GM19438 (cell line): ENCODE results near the gene EPN2.
"Not testable (repeated sequence)": the region's sequence is repeated elsewhere in the genome, so short reads cannot be mapped to it uniquely, and the experiment has no call there.

ENCODE experiments used
- ATAC-seq: cut with Tn5 transposase; IDR thresholded peaks from one replicate; pipeline ENCODE4 v1.9.1; 2021; ENCODE audit warnings: low read depth; ENCODE audit not compliant: unreplicated experiment

Gene EPN2

GRCh38 chr17:19264268-19264667, 27.1 kb downstream of the EPN2 start:
- no peak for ATAC-seq

DNA sequence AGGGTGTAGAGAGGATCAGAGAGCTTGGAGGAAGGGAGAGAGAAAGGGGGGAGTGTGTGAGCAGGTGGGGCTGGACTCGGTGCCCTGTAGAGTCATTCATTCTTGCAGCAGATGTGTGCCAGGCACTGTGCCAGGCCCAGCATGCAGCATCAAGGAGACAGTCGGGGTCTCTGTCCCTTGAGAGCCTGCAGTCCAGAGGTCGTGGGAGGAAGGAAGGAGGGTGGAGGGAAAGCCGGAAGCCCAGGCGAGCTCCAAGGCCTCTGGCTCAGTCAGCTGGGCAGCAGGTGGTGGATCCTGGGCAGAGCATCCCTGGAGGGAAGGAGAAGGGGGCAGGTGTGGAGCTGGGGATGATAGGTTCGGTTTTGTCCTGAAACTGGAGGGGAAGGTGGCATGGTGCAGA, 27.5 kb downstream of the EPN2 start:
- no peak for ATAC-seq

GRCh38 chr17:19265755-19266154, 28.6 kb downstream of the EPN2 start:
- ATAC-seq, result no peak

GRCh38 chr17:19268611-19269010, 31.4 kb downstream of the EPN2 start:
- no peak for ATAC-seq

- ATAC-seq, result no peak
Measured at GRCh38 chr17:19269106-19269505, 31.9 kb downstream of the EPN2 start.

- no peak for ATAC-seq
Measured at GRCh38 chr17:19269641-19270040, 32.5 kb downstream of the EPN2 start.

DNA sequence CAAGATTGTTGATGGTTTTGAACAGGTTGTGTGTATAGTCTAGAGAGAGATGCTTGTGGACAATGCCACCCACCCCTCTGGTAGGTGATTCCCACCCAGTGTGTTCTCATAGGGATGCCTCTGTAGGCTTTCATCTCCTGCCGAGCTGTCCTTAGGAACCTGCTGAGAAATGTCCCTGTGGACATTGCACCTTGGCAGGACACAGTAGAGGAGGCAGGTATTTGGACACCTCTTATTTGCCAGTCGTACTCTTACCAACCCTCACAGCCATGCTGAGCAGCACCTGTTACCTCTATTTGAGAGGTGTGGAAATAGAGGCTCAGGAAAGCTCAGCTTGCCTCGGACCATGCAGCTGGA, 33.2 kb downstream of the EPN2 start:
- ATAC-seq, result no peak

- ATAC-seq, result peak; percentile 72
Measured at GRCh38 chr17:19270704-19271611, 33.8 kb downstream of the EPN2 start.

GRCh38 chr17:19271780-19272357, 34.7 kb downstream of the EPN2 start:
- ATAC-seq, result no peak

DNA sequence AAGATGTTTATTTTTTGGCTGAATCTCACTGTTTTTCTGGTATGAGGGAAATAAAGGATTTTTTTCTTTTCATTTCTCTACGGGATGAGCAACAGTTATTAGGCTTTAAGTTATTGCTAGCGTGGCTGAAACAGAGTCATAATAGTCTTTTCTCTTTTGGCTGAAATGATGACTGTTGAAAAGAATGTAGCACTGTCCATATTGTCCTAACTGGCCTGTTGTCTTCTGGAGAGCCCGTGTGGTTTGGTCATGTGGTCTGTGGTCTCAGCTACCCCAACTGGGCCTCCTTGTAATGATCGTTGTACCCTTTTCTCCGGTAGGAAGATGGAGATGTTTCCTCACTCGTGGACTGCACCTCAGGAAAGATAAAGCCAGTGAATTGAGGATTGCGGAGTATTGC, 36.6 kb downstream of the EPN2 start:
- ATAC-seq, result no peak

DNA sequence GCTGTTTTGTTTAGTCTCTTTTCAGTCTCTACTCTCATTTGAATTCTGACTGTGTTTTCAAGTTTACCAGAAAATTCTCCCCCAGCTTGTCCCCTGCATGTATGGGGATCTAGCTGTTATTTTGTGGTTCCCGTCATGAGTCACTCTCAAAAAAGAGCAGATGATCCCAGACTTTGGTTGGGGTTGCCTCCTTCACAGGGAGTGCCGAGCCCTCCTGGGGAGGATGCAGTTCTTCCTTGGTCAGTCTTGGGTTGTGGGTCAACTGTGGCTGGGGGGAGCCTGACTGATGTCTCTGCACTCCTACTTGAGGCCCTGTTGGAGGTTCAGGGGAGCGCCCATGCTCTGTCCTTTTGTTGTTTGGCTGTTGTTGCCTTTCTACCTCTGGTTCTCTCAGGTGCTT, 37.7 kb downstream of the EPN2 start:
- ATAC-seq, result no peak

GRCh38 chr17:19275457-19276127, 38.4 kb downstream of the EPN2 start:
- no peak for ATAC-seq

- ATAC-seq, result not testable (repeated sequence)
Measured at GRCh38 chr17:19278284-19278683, 41.1 kb downstream of the EPN2 start.

DNA sequence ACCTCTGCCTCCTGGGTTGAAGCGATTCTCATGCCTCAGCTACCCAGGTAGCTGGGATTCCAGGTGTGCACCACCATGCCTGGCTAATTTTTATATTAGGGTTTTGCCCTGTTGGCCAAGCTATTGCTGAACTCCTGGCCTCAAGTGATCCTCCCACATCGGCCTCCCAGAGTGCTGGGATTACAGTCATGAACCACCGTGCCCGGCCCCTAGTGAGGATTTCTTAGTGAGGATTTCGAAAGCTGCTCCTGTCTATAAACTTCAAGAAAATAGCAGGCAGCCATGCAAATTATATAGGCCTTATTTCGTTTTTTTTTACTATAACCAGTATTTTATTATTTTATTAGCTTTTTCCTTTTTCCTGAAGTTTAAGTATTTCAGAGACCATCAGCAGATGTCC, 41.6 kb downstream of the EPN2 start:
- no peak for ATAC-seq

GRCh38 chr17:19281161-19281560, 44.0 kb downstream of the EPN2 start:
- ATAC-seq, result no peak

- ATAC-seq, result peak; percentile 56
Measured at GRCh38 chr17:19284005-19284959, 47.1 kb downstream of the EPN2 start.

GRCh38 chr17:19285213-19285900, 48.2 kb downstream of the EPN2 start:
- no peak for ATAC-seq

DNA sequence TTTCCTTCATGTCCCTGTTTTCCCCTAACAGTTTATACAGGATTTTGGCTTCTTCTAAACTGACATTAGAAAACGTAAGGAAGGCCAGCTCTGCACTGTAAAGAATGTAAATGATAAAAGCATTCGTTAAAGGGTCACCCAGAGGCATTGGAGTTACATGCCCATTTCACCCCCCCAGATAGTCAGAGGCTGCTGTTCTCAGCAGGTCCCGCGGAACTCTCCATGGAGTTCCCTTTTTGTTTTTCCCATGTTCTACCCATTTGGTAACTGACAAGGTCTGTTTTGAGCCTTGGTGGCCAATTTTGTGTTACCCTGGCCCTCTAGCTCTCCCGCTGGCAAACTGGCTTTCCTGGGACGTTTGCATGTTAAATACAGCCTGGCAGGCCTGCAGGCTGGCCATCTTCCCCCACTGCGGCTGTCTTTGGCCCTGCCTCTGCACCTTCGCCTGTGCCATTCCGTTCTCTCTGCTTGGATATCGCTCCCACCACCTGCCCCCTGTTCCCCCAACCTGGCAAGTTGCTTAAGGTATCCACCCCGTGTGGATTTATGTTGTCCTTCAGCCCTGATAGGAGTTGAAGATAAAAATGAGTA, 49.7 kb downstream of the EPN2 start:
- no peak for ATAC-seq

DNA sequence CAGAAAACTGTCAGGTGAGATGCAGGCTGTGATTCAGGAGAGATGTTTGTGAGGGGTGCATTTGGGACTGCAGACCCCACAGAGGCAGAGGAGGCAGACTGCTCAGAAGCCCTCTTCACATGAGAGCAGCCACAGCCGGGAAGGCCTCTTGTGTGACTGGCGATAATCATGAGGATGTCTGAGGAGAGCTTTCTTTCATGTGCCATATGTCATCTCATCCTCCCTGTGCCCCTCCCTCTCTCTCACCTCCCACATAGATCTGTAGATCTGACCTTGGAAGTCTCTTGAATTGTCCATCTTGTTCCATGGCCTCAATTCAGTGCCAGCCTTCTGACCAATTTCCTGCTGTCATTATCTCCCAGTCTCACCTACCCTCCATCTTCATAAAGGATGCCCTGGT, 50.5 kb downstream of the EPN2 start:
- no peak for ATAC-seq

- ATAC-seq, result no peak
Measured at GRCh38 chr17:19288453-19288852, 51.3 kb downstream of the EPN2 start.
